ENCODE measurements around the gene DCC. TPM values are rescaled to one million over a fixed set of nuclear protein-coding genes. Genes with fewer than 3 reads are reported as not detected.

DCC gene
- total and polyA plus RNA-seq, 9 of the 15 experiments (the other 6 are each of a cell fraction or from before 2014, with no cell fraction given) = not detected

GRCh38 chr18:52319424-52319983 lies 20.5 kb upstream of the DCC start (continued):
- TF ChIP-seq KAT8 (IDR thresholded peaks at IDR 0.05; ENCODE audit: low read depth) (no peak), HDAC6 (IDR thresholded peaks at IDR 0.05; ENCODE audit: low read depth, low read length) (no peak), RBFOX2 (IDR thresholded peaks at IDR 0.05; ENCODE audit: low read depth, low read length) (no peak), POLR3G (IDR thresholded peaks at IDR 0.05; ENCODE audit: extremely low read depth, insufficient read length, insufficient replicate concordance) (no peak), CCNT2 (IDR thresholded peaks at IDR 0.05; ENCODE audit: borderline replicate concordance, extremely low read depth, insufficient read length, low read depth, low read length) (no peak), ZSCAN29 (IDR thresholded peaks at IDR 0.05) (no peak), SMAD2 (IDR thresholded peaks at IDR 0.05; ENCODE audit: low read depth, low read length) (no peak), KDM5B (IDR thresholded peaks at IDR 0.05; ENCODE audit: insufficient replicate concordance, low read depth, low read length) (no peak)
- TF ChIP-seq, protein P1, sequence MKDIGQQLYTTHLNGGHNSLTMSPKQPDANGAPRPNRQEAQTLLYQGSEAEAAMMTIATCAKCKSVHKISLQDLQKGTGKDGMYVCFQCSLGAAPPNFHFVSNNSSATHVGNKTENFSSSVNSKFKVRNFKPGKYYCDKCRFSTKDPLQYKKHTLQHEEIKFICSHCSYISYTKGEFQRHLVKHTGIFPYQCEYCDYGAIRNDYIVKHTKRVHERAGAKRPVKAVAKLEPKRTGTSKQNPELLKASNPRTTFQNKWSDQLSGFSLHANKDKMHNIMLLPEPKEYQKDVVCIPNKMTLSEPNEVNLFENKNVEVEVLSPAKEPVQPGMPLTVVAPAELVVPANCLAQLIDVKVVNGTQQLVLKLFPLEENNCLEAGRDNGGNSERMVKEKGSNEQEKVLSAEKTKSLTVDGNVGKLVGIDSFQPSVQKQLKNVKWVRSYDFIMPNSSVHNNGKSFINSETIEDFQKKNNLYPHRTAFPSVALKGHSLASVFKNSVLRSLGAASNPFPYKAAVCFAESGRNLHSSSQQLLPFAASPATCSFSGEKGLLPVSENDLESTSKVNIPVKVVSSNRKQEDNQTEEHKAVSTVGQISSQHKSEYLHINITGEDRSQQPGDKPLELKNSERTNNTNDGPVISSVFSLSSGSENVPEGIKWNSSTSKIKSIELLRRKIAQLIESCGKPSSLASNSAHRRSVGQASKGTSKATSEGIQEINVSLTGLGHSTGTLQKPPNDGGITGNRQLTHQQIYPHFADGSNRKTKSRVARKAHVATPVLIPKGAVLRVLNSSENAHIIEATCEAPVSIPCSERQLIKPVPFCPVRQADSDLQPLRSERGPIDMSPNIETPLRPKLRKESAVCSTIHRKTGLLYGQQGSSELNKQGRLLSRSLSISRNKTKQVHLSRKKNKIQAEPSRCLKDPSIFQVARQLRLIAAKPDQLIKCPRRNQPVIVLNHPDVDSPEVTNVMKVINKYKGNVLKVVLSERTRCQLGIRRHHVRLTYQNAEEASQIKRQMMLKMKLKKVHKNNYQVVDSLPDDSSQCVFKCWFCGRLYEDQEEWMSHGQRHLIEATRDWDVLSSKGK (CRISPR knock-in tag; IDR thresholded peaks at IDR 0.05) = no peak

Data from K562 (cell line).